Measurements from ENCODE around the gene HTR3E. TPM values are rescaled to one million over a fixed set of nuclear protein-coding genes. Genes with fewer than 3 reads are reported as not detected.

Gene HTR3E
- total RNA-seq, 6 experiments from 2014 or later, result not detected

DNA sequence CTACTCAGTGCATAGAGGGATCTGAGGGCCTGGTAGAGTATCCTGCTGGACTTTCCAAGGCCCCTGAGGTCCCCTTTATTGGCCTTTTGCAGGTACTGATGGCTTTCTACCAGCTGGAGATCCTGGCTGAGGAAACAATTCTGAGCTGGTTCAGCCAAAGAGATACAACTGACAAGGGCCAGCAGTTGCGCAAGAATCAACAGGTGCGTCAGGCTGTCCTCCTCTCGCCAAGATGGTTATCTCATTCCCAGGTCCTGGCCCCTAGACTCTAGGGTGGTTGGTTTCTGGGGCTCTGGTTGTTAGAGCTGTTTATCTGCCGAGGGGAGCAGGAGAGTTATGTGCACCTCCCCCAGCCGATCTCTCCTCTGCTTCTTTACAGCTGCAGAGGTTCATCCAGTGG is 47.6 kb downstream of the HTR3E start:
- no peak overlapping the region for H3K4me3 ChIP-seq
- H3K4me1 ChIP-seq, result peaks cover 0 to 12% (median 0%) of the 10 kb centered on the region in 4 donors
- DNase-seq (peak; percentile 56 to 81 (median 77)), ATAC-seq (peak; percentile 66 to 97 (median 81))
- TF ChIP-seq, protein P1, sequence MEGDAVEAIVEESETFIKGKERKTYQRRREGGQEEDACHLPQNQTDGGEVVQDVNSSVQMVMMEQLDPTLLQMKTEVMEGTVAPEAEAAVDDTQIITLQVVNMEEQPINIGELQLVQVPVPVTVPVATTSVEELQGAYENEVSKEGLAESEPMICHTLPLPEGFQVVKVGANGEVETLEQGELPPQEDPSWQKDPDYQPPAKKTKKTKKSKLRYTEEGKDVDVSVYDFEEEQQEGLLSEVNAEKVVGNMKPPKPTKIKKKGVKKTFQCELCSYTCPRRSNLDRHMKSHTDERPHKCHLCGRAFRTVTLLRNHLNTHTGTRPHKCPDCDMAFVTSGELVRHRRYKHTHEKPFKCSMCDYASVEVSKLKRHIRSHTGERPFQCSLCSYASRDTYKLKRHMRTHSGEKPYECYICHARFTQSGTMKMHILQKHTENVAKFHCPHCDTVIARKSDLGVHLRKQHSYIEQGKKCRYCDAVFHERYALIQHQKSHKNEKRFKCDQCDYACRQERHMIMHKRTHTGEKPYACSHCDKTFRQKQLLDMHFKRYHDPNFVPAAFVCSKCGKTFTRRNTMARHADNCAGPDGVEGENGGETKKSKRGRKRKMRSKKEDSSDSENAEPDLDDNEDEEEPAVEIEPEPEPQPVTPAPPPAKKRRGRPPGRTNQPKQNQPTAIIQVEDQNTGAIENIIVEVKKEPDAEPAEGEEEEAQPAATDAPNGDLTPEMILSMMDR (IDR thresholded peaks at IDR 0.05), result no peak
- TF ChIP-seq POLR2A (IDR thresholded peaks at IDR 0.05), result no peak
- no CpG with 5 or more reads among the region's 5 CpGs for whole genome bisulfite sequencing (ENCODE audit: insufficient coverage, low coverage, low lambda C conversion rate, missing lambda C conversion rate)
- intact Hi-C loops (cut with DNase I), result loop anchor here (10.0 kb wide), 1 partner anchor 100 kb away; the partner anchor contains the start of genes ALG3 (in 2 of the 2) and EEF1AKMT4 (in 2 of the 2)
- H3K27ac ChIP-seq, result no peak overlapping the region
- peaks cover 8 to 61% (median 25%) of the 10 kb centered on the region in 4 donors for H3K36me3 ChIP-seq
- no peaks in the 10 kb centered on the region for H3K27me3 ChIP-seq
- H3K9me3 ChIP-seq, result no peaks in the 10 kb centered on the region

DNA sequence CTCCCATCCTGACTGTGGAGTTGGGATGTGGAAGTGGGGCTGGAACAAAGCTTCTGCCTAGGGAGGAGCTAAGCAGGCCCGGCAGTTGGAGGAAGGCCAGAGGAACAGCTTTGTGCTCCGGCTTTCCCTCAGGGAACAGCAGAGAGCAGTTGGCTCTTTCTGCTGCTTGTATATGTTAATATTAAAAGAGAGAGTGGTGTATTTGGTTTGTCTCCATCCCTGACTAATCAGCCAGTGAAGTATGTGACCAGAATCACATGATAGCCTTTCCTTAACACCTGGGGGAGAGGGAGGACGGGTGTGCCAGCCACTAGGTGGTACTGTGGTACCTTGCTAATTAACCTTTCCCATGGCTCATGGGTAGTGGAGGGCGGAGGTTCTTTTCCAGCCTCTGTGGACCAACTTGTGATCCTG is 48.3 kb downstream of the HTR3E start:
- intact Hi-C loops (cut with DNase I), result loop anchor here (10.0 kb wide), 1 partner anchor 100 kb away; the partner anchor contains the start of genes ALG3 (in 2 of the 2) and EEF1AKMT4 (in 2 of the 2)
- WGBS (ENCODE audit: insufficient coverage, low coverage, low lambda C conversion rate, missing lambda C conversion rate), result 39% methylated on average over 4 of the region's 4 CpGs
- Histone ChIP-seq H3K36me3 (peaks cover 8 to 59% (median 25%) of the 10 kb centered on the region in 4 donors), H3K4me3 (no peak overlapping the region), H3K9me3 (no peaks in the 10 kb centered on the region), H3K27ac (no peak overlapping the region), H3K27me3 (no peaks in the 10 kb centered on the region), H3K4me1 (peaks cover 0 to 12% (median 0%) of the 10 kb centered on the region in 4 donors)
- no peak for DNase-seq
- peak; percentile 73 to 87 (median 80) for ATAC-seq
- TF ChIP-seq, protein P1 (IDR thresholded peaks at IDR 0.05), result peak; percentile 36 to 50 (median 48)
- TF ChIP-seq POLR2A (IDR thresholded peaks at IDR 0.05), result no peak

DNA sequence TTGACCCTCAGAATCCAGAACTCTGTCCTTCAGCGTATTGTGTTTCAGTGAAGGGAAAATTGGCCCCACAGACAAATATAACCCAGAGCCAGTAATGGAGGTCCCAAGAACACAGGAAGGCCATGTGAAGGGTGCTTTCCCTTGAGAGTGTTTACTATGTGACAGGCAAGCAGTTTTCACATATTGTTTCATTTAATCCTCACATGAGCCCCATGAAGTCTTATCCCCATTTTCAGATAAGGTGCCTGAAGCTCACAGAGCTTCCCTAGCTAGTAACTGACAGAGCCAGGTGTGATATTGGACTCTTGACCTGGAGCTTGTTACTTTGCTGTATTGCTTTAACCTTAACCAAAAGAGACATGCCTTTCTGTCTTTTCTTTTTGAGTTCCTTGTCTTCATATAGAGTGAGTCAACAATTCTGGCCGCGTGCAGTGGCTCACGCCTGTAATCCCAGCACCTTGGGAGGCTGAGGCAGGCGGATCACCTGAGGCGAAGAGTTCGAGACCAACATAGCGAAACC is 48.9 kb downstream of the HTR3E start:
- H3K36me3 ChIP-seq, result peaks cover 5 to 52% (median 22%) of the 10 kb centered on the region in 4 donors

GRCh38 chr3:184148076-184148475 is 51.2 kb downstream of the HTR3E start:
- Histone ChIP-seq H3K4me1 (peaks cover 0 to 12% (median 0%) of the 10 kb centered on the region in 4 donors), H3K27ac (no peak overlapping the region), H3K27me3 (no peaks in the 10 kb centered on the region), H3K4me3 (no peak overlapping the region), H3K9me3 (no peaks in the 10 kb centered on the region), H3K36me3 (peaks cover 0 to 29% (median 8%) of the 10 kb centered on the region in 4 donors)
- ATAC-seq, result no peak
- DNase-seq, result no peak
- 91% methylated on average over 3 of the region's 3 CpGs for WGBS (ENCODE audit: insufficient coverage, low coverage, low lambda C conversion rate, missing lambda C conversion rate)
- intact Hi-C loops (cut with DNase I), result loop anchor here (10.0 kb wide), 1 partner anchor 97 kb away; the partner anchor contains the start of genes ALG3 (in 2 of the 2) and EEF1AKMT4 (in 2 of the 2)
- TF ChIP-seq POLR2A (IDR thresholded peaks at IDR 0.05), result no peak
- TF ChIP-seq, protein P1 (IDR thresholded peaks at IDR 0.05), result no peak

More for the DNA sequence above, 48.9 kb downstream of the HTR3E start:
- intact Hi-C loops (cut with DNase I), result loop anchor here (10.0 kb wide), 1 partner anchor 99 kb away; the partner anchor contains the start of genes ALG3 (in 2 of the 2) and EEF1AKMT4 (in 2 of the 2)
- no peak for DNase-seq
- TF ChIP-seq, protein P1 (IDR thresholded peaks at IDR 0.05), result no peak
- TF ChIP-seq POLR2A (IDR thresholded peaks at IDR 0.05), result no peak
- no peak overlapping the region for H3K27ac ChIP-seq
- H3K27me3 ChIP-seq, result no peaks in the 10 kb centered on the region
- peaks cover 0 to 12% (median 0%) of the 10 kb centered on the region in 4 donors for H3K4me1 ChIP-seq
- no peak for ATAC-seq
- no peak overlapping the region for H3K4me3 ChIP-seq
- no peaks in the 10 kb centered on the region for H3K9me3 ChIP-seq
- 86% methylated on average over 8 of the region's 8 CpGs for WGBS (ENCODE audit: insufficient coverage, low coverage, low lambda C conversion rate, missing lambda C conversion rate)
